GM20431 (cell line): Measurements from ENCODE around the gene CCDC57.

Experiments used
- in situ Hi-C: fragments of 300-500 bp; cut with MseI, MboI; formaldehyde crosslinking; loops from one replicate; pipeline ENCODE4 v1.15.0; 2020; ENCODE audit warnings: low sequenced_read_pairs; ENCODE audit not compliant: unreplicated experiment

The CCDC57 gene

DNA sequence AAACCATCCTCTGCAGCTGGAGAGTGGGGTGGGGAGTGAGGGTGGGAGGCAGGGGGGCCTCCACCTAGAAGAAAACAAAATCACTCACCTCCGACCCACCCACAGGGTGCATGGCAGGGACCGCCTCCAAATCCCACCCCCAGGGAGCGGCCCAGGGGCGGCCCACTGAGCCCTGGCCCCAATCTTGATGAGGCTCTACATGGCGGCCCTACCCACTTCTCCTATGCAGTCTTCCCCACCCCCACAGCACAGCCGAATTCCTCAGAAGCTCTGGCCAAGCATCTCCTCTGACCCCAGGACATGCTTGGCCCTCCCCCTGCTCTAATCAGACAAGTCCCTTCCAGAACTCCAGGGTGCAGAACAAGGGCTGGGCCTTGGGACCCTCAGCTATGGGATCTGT, 96.4 kb downstream of the CCDC57 start:
- in situ Hi-C loops, result no loop called here

DNA sequence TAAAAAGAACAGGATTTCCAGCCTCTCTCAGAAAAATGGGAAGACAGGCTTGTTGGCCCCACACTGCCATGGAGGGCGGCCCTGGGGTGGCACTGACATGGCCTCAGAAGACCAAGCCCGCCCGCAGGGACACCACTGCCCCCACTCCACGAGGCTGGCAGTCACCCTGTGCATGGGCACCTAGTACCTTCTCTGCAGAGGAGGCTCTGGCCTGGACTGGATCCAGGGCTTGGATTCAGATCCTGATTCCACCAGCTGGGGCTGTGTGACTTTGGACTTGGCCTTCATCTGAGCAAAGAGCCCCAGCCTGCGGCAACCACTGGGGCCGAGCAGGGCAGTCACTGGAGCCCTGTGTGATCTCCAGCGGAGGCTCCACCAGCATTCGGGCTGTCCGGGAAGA, 97.8 kb downstream of the CCDC57 start:
- in situ Hi-C loops, result no loop called here

DNA sequence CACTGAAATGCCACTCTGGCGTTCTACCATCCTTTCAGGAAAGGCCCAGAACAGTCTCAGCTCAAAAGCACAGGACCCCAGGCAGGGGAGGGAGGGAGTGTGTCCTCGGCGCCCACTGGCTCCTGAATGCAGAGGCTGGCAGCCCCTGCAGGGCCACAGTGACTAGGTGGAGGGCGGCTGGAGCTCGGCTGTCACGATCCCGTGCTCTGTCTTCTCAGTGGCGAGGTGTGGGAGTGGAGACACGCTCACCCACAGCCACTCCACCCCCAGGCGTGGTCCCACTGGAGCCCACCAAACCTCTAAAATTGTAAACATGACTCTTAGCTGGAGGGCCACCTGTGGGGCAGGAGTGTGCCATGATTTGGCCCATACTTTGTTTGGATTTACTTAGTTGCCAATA, 98.2 kb downstream of the CCDC57 start:
- in situ Hi-C loops, result no loop called here

DNA sequence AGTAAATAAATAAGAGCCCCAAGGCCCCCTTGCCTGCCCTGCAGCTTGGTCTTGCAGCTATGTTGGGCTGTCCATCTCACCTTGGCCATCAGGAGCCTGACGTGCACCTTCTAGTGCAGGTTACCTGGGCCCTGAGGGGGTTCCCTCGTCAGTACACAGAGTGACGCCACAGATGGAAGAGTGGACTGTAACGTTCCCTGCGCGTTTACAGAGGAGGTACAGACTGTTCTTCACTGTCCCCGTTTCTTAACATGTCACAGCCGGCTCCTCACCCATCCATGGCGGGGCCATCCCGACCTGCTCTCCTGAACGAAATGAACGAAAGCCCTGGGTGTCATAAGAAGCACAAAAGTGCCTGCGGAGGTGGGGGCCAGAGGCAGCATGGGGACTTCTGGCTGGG, 98.7 kb downstream of the CCDC57 start:
- in situ Hi-C loops, result no loop called here

DNA sequence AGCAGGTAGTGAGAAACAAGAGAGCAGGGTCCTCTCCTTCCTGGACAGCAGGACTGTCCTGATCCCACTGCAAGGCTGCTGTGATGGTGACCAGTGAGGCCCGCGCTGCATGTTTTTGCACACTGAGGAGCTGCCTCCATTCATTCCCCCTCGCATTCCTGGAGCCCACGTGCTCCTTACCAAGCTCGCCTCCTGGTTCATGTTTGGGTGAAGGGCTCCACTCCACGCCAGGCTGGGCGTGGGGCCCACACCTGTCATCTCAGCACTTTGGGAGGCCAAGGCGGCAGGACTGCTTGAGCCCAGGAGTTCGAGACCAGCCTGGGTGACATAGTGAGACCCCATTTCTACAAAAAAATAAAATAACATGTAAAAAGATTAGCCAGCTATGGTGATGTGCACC, 99.2 kb downstream of the CCDC57 start:
- in situ Hi-C loops, result no loop called here

DNA sequence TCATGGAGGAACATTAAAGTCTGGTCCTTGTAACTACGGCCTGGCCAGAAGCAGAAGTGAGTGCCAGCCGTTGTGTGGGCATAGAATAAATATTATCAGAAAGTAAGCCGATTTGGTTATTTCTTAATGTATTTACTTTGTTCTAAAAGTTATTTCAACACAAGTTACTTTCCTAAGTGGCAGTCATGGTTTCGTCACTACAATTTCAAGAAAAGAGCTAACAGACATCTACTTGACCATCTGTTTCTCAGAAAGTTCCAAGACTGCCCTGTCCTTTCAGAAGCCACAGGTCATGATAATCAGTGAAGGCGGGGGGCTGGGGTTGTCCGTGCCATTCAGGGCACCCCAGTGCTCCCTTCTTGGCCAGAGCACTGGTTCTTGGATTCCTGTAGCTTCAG, 99.7 kb downstream of the CCDC57 start:
- in situ Hi-C loops, result no loop called here

DNA sequence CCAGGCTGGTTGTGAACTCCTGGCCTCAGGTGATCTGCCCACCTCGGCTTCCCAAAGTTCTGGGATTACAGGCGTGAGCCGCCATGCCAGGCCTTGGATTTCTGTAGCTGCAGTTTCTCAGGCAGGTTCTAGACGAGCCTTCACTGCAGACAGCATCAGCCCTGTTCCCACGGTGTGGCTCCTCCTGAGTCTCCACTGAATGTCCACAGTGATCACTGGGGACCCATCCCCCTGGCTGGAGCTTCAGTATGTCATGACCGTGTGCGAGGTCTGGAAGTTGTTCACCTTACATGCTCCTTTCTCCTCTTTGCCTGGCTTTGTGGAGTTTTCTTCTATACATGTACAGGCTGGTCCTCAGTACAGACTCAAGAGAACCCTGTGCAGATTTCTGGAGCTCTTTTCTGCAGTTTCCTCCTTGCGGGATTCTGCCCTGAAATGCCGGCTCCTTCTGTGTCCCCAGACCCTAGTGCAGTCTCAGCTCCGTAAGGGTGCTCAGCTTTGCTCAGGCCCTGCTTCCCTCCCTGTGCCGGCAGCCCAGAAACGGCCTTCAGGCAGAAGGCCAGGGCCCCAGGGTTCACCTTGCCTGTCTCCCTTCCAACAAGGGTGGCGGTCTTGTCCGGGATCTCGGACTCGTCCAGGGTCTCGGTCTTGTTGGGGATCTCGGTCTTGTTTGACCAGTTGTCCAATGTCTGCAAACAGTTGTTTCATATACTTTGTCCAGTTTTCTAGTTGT, 100.3 kb downstream of the CCDC57 start:
- in situ Hi-C loops, result no loop called here

DNA sequence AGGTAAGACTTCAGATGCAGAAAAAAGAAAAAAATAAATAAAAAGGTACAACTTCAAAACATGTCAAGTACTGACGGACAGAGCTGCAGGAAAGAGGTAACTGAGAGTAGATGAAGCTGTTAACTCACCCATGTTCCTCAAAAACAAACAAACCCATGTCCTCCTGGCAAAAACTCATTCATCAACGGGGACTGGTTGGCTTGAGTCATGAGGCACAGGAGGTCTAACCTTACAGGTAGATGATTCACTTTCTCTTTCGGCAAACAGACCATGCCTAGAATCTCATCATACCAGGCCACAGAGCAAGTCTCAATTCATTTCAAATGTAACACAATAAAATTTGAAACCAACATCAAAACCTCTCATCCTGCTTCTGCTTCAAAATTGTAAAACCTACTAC, 102.3 kb downstream of the CCDC57 start:
- in situ Hi-C loops, result no loop called here

DNA sequence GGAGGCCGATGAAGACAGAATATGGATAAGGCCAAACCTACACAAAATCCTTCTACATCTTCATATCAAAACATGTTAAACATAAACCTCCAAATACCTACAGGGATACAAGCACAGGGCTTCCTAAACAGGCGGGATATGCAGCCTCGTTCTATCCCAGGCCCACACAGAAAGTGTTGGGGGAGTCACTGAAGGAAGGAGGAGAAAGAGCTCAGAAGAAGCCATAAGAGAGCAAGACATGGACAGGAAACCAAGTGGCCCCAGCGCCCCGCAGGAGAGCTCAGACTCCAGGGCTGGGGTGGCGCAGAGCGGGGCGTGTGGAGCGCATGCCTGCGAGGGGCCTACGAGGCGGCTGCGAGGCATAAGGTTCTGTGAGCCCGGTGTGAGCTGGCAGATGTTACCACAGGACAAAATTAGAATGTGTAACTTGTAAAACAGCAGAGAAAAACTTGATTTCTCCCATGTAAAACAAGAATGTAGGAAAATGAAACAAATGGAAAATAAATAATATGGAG, 103.6 kb downstream of the CCDC57 start:
- in situ Hi-C loops, result no loop called here

DNA sequence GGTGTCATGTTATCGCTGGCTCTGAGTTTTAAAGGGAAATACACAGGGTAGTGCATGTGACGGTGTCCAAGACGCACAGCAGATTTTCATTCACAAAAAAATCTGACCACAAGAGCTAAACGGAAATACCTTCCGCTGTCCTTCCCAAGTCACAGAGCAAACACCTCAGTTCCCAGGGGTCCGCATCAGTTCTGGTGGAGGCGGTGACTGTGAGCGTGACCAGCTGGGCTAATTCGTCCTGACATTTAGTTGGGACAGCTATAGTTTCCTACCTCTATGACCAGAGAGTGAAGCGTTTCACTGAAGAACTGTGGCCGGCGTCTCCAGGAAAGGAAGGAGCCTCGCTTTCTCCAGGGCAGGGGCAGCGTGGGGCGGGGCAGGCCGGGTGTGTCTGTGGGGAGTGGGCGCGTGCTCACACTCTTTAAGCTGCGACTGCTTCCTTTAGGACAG, 104.1 kb downstream of the CCDC57 start:
- in situ Hi-C loops, result no loop called here

DNA sequence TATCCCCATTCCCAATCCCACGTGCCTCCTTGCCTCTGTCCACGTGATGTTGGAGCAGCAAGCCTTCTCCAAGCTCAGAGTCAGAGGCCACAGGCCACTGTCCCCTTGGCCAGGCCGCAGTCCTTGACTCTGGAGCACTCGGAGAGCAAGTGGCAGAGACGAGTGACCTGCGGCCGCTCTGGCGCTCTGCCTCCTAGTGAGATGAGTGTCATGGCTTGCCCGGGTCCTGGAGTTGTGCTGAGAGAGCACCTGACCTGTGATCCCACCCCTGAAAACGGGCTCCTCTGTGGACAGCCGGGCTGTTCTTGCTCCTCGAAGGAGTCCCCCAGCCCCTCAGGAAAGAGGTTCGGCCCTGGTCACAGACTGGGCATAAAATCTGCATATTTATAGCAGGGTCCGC, 104.6 kb downstream of the CCDC57 start:
- in situ Hi-C loops, result no loop called here

DNA sequence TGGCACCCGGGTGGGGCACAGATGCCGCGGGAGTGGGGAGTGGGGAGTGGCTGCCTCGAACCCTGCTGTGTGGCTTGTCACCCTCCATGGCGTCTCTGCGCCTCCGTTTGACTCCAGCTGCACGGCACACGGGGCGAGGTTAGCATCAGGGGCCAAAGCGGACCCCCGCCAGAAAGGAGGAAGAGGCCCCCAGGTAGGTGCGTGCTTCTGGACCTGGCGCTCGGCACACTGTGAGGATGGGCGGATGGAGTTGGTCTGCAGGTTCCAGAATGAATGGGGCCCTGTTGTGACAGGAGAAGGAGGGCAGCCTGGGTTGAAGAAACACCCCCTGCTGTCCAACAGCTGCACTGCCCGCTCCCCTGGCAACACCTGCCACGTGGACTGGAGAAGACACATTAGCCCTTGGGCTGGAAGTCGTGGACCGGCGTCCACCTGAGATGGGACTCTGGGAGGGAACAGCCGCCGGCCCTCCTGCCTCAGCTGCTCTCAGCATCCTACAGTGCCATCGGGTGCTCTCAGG, 105.2 kb downstream of the CCDC57 start:
- in situ Hi-C loops, result no loop called here

DNA sequence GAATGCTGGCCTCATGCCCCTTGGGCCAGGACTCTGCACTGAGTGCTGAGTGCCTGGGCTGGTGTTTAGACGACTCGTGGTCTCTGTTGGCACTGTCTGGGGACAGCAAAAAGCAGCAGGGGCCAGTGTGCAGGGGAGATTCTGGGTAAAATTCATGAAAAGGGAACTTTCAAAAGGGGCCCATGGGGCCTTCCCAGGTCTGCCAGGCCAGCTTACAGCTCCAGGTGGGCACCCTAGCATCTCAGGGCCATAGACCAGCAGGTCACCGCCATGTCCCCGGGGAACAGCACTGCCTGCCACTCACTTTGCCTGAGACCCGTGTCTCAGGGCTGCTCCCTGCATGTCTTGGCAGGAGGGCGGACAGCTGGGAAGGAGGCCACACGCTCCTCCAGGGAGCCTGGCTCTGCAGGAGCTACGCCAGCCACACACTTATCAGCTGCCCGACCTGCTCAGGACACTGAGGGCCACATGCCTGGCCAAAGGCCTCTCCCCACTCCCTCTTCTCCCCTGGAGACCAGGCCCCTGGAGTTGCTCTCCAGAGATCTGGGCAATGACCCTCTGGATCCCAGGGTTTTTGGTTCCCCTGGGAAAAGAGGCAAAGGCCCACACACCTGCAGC, 105.8 kb downstream of the CCDC57 start:
- in situ Hi-C loops, result no loop called here

DNA sequence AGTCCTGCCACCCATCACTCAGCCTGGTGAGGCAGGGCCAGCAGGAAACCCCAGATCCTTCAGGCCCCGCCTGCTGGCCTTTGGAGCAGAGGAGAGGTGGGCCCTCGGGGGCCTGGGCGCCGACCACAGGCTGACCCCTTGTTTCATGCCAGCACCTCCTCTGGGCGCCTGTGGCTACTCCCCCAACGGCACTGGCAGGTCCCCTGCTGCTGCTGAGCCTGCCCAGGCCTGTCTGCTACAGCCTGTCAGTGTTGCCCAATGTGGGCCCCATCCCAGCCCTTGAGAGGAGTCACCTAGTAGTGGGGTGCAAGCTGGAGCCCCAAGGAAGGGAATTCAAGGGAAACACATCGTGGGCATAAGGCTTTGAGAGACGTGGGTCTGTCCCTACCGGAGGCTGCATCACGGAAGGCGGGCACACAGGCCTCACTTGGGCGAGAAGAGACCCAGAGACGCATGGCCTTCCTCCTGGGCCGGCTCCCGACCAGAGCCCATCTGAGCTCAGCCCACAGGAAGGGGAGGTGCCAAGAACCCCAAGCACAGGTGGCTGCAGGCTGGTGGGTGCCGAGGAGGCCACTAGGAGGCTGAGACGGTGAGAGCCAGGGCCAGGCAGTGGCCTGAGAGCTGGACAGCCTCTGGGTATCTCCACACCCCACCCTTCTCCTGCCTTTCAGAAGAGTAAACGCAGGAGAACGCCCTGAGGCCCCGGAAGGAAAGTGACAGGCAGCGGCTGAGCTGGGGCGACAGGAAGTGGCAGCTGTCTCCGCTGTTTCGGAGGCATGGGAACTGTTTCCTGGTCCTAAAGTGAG, 106.6 kb downstream of the CCDC57 start:
- in situ Hi-C loops, result no loop called here

DNA sequence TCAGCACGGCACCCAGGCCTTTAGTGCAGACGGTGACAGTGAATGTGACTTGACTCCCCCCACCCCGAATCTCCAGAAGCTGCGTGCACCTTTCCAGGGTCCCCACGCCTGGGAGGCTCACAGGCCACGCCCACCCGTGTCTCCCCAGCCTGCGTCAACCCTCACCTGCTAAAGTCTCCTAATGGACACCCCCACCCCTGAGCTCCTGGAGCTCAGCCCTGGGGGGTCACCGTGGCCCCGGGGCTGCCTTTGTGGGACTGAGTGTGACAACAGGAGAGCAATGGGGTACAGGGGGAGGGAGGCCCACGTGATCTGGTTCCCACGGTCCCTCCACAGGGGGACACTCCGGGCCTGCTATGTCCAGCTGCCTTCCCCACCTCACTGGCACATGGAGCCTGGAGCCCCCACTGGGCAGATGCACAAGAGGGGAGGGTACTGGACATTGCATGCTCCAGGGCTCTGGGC, 107.2 kb downstream of the CCDC57 start:
- in situ Hi-C loops, result no loop called here

DNA sequence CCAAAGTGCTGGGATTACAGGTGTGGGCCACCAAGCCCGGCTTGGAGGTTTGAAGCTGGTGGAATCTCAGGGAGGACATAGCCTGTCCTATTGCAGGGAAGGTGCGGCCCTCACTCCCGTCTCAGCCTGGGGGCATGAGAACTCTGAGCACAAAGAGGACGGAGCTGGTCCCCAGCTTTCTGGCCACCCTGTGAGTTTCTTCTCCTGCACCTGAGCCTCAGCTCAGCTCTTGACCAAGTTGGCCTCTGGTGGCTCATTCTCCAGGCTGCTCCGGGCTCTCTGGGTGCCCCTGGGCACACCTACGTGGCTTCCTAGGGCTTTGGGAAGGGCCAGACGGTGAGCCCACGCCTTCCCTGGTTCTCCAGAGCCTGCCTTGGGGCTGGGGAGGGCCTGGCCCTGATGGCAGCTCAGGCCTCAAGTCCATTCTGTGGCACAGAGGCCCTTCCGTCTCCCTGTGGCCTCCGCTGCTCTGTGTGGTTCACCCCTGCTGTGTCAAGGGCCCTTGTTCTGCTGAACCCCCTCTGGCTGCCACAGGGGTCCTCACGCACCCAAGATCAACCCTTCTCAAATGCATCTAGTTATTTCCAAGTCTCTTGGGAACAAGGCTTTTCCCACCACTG, 107.7 kb downstream of the CCDC57 start:
- in situ Hi-C loops, result no loop called here

DNA sequence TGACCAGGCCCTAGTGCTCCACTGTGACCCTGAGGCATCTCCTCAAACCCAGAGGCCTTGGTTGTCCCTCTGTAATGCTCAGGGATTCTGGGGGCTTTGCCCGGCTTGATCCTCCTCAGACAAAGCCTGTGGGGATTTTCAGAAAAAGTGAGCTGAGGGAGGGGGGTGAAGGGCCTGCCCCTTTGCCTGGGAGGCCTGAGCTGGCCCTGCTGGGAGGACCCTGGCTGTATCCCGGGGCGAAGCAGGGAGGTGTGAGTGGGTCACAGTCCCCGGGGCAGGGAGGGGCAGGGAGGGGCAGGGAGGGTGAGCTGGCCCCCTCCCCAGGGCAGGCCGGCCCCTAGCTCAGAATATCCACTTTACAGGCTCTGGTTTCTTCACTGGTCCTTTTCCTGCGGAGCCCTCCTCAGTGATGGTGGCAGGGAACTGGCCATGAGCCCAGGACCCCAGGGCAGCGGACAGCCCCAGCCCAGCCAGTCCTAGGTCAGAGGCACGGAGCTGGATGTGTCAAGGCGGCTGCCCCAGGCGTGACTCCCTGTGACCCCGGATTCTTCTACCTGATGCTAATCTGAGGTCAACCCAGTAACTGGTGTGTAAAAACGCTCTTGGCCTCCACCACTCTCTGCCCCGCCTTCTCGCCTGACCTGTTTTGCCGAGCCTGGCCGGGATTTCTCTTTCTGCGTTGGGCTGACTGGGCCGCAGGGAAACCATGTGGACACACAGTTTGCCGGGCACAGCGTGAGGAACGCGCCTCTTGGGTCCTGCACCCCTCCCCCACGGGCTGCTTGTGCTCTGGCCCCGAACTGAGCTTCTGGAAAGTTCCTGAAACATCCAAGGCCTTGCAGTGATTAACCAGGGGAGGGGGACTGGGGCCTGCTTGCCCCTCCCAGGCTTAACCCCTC, 108.8 kb downstream of the CCDC57 start:
- in situ Hi-C loops, result no loop called here

DNA sequence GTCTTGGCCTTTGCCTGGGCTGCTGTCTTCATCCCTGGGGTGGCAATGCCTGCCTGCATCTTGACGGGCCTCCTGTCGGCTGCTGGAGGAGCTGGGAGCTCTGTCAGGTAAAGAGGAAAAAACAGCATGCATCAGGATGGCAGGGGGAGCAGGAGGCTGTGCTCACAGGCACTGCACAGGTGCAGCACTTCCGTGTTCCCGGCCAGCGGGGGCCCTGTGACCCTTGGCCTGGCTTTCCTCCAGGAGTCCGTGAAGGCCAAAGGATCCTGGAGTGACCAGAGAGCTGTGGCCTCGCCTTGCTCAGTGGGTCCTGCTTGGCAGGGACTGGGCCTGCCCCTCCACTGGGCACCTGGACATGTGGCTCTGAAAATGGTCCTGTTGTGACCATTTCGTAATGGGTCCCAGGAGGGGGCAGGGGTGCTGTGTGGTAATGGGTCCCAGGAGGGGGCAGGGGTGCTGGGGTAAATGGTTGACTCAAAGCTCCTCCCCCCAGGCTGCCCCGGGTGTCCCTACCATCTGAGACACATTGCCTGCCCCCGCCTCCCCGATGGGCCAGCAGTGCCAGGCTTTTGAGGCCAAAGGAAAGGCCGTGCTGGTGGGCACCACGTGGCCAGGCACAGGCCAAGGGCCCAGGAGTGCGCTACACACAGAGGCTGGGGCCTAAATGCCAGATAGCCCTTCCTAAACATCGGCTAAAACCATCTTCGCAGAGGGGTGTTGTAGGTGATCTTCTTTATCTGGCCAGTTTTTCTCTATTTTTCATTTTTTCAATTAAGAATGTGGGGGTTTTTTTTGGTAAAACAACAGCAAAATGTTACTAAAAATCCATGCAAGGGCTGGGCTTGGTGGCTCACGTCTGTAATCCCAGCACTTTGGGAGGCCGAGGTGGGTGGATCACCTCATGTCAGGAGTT, 110.6 kb downstream of the CCDC57 start:
- in situ Hi-C loops, result no loop called here
